ENCODE data around the gene TGM1.
"Not testable (repeated sequence)": the region's sequence is repeated elsewhere in the genome, so short reads cannot be mapped to it uniquely, and the experiment has no call there.

The TGM1 gene

GRCh38 chr14:24207104-24207551 lies 55.8 kb downstream of the TGM1 start:
- no peak for DNase-seq (ENCODE audit: low read depth)

- no peak for DNase-seq (ENCODE audit: low read depth)
Observed at GRCh38 chr14:24206260-24207103, 56.5 kb downstream of the TGM1 start.

- no peak for DNase-seq (ENCODE audit: low read depth)
Observed at GRCh38 chr14:24204163-24205146, 58.5 kb downstream of the TGM1 start.

- DNase-seq (ENCODE audit: low read depth) = not testable (repeated sequence)
Observed at GRCh38 chr14:24203249-24203886, 59.6 kb downstream of the TGM1 start.

- DNase-seq (ENCODE audit: low read depth) = not testable (repeated sequence)
Observed at GRCh38 chr14:24202538-24202937, 60.4 kb downstream of the TGM1 start.

Data from CMK (cell line).